GM12892 (cell line): ENCODE data around the gene CDC42SE2.

ENCODE experiments used
- POLR2A ChIP-seq: IDR thresholded peaks from 2 replicates; pipeline ENCODE4 v1.6.1; 2011; ENCODE audit warnings: low read depth, low read length, control low read depth
- POLR2AphosphoS5 ChIP-seq: IDR thresholded peaks from 2 replicates; pipeline ENCODE4 v1.6.1; 2011; ENCODE audit warnings: low read depth, low read length, control low read depth
- TAF1 ChIP-seq: IDR thresholded peaks from 2 replicates; pipeline ENCODE4 v1.6.1; 2011; ENCODE audit warnings: low read depth, mild to moderate bottlenecking, control low read depth, low read length, borderline replicate concordance

DNA sequence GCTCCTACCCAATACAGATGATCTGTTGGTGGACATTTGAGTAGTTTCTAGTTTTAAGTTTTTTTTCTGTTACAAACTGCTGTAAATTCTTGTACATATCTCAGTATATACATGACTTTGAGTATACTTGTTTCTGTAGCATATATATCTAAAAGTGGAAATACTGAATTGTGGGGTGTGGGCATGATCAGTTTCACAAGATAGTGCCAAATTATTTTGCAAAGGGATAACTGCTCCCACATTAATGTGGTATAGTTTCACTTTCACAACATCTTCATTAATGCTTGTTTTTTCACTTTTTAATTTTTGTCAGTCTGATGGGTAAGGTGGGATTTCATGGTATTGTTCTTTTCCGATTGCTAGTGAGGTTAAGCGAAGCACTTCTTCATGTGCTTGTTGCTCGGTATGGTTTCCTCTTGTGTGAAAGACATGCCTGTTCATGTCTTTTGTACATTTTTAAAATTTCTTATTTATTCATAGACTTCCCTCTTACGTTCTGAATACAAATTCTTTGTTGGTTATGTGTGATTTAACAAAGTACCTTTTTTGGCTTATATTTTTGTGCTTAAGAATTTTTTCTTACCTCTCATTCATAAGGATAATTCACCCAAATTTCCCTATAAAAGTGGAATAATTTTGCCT is 103.5 kb downstream of the CDC42SE2 start:
- TF ChIP-seq POLR2A (no peak), POLR2AphosphoS5 (no peak), TAF1 (no peak)
